Effector CD4-positive, alpha-beta T cell (primary cell): Measurements from ENCODE around the gene DNAJC5G.
A peak's percentile ranks its signal among the peaks of the same experiment; 100 is the strongest.
"Not testable (repeated sequence)": the region's sequence is repeated elsewhere in the genome, so short reads cannot be mapped to it uniquely, and the experiment has no call there.

ENCODE experiments used
- DNase-seq: peaks from one replicate; pipeline ENCODE4 v3.0.0-alpha.2; 2020

Gene DNAJC5G

DNA sequence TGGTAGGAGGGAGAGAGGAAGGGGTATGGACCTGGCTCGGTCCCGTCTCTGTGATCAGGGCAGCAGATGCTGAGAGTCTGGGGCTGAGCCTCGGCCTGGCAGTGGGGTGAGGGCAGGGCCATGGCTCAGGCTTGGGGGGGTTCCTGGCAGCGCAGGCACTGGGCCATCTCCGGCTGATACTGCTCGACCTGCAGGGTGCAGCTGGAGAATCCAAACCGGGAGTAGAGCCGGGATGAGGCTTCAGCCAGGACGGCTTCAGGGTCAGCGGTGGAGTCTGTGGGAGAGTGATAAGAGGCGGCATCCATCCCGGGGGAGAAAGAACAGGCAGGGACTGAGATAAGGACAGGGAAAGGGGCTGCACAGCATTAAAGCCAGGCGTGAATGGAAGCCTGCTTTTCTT lies 20.0 kb upstream of the DNAJC5G start:
- DNase-seq: no peak

DNA sequence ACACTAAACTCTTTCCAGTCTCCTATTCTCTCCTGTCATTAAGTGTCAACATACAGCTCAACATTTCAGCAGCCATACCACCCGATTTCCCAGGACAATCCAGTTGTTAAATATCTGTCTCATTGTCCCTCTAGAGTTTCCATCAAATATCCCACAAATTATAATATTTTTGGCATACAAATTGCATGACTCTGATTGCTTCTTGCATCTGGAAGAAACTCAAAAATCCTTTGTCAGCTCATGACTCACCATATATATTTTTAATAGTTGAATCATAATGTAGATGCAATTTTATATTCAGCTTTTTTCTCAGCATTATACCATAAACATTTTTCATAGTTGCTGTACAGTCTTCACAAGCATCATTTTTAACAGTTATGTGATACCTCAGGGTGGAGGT lies 19.6 kb upstream of the DNAJC5G start:
- no peak for DNase-seq

DNA sequence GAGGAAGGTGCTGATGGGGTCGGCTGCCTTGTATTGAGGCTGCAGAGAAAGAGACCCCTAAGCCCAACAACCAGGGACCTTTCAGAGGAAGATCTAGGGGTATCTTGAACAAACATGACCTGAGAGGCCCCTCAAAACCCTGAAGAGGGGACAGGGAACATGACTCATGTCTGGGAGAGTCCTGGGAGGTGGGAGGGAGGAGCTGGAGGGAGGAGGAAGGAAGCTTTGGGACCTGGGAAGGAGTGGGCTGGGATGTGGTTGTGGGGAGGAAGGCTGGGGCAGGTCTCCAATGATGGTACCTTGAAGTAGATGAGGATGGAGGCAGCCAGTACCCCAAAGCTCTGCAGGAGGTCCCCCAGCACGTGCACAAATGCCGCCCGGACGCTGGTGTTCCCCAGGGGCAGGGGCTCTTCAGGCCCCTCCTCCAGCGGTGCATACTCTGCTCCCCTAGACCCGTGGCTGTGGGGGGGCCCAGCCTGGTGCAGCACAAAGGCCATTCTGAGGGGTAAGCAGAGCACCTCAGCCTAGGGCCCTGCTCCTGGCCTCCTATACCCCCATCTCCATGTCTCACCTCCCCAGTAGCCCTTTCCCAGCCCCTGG lies 18.3 kb upstream of the DNAJC5G start:
- no peak for DNase-seq

GRCh38 chr2:27258051-27258450 lies 17.2 kb upstream of the DNAJC5G start:
- no peak for DNase-seq

- DNase-seq: no peak
These were observed 13.8 kb upstream of the DNAJC5G start for GRCh38 chr2:27261241-27261925.

DNA sequence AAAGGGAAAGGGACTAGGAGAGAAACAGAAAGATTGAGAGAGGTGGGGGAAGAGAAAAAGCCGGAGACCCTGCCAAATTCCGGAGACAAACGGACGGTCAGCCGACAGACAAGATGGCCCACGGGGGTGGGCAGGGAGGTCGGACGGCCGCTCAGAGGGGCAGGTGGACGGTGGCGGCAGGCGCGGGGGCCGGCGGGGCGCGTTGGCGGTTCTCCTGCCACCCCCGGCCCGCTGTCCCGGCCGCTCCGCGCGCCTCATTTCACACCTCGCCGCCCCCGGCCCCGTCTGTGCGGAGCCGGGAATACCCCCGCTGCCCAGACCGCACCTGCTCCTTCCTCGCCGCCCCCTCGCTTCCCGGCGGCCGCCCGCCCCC lies 13.3 kb upstream of the DNAJC5G start:
- no peak for DNase-seq

- peak; percentile 38 for DNase-seq
These were observed 12.6 kb upstream of the DNAJC5G start, which contains the start of gene SLC30A3 for GRCh38 chr2:27262379-27263286. SLC30A3 (minus strand) TSS chr2:27263047; CDS start chr2:27262906, 141 bp downstream.

DNA sequence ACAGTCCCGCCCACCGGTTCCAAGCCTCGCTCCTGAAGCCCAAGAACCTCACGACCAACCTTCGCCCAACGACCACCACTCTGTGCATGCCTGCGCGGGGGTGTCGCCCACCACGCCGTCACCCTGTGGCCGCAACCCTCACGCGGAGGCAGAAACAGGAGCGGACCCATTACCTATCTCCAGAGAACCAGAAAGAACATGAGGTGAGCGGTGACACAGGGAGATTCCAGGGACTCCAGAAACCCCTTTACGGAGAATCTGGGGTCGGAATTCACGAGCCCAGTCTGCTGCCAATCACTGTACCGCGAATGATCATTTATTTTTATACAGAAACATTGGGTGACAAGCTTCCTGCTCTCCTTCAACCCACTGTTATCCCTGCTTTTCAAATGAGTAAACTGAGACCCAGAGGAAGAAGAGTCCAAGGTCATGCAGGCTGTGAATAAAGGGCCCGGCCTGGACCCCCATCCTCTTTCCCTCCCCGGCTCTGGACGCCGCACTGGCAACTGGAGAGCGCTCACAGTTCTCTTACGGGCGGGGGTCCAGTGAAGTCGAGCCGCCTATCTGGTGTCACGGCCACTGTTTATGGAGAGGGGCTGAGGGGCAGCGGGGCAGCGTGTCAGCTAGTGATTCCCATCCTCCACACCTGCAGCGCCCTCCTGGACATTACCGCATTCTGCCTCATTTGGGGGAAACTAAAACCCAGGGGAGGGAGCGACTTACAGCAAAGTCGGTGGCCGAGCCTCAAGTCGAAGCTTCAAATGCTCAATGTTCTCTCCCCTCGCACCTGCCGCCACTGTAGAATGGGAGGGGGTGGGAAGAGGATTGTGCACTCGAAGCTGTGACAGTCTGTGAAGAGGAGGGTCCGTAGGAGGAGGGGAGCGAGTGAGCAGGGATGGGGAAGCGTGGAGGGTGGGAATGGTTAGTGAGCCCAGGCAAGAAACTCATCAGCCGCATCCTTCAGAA lies 11.7 kb upstream of the DNAJC5G start:
- no peak for DNase-seq

DNA sequence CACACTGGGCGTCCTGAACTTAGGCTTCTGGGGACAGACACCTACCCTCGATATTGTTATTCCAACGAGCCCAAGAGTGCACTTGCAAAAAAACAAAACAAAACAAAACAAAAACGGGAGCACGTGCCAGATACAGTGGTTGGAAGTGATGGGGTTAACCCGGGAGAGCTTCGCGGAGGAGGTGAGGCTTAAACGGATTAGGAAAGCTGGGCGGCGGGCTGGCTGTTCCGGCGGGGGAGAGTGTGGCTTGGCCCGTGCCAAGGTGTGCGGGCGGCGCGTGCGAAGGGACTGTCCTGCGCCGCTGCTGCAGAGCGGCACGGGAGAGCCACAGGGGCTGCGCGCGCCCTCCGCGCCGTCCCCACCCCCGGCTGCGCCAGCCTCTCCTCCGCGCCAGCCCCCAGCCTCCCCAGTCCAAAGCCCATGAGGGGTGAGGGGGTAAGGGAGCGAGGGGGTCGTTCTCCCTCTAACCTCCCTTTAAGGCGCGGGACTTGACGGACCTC lies 10.9 kb upstream of the DNAJC5G start:
- DNase-seq: no peak

- DNase-seq: peak; percentile 51
These were observed 10.3 kb upstream of the DNAJC5G start for GRCh38 chr2:27264753-27265535.

- no peak for DNase-seq
These were observed 9.7 kb upstream of the DNAJC5G start for GRCh38 chr2:27265536-27265870.

GRCh38 chr2:27268296-27268695 lies 6.9 kb upstream of the DNAJC5G start:
- not testable (repeated sequence) for DNase-seq

DNA sequence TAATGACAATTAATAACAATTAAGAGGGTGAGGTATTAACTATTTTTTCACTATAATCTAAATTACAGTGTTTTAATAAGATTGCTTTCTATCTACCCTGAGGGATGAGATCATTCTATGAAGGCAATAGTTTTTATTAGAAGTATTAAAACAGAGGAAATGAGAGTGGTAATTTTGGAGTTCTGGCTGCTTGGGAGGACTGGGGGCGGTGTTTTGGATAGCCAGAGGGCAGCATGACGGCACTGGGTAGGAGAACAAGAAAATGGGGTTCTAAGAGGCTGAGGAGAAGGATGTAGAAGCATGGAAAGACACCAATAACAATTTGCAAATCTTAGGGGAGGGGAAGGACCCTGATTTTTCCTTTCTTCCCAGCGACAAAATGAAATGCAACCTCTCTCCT lies 5.1 kb upstream of the DNAJC5G start:
- no peak for DNase-seq

DNA sequence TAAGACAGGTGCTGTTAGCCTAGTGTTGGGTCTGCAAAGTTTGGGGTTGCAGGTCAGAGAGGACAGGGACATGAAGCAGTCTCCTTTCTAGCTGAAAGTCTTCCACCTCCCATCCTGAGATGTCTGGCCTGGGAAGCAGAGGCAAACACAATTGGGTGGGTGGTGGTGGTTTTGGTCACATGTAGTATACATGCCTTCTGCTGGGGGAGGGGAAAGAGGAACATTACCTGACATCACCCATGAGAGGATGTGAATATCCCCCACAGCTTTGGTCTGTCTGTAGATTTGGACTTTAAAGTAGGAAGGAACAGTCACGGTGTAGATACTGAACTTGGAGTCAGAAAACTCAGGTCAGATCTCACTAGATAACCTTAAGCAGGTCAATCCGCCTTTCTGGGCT lies 4.6 kb upstream of the DNAJC5G start:
- DNase-seq: no peak

DNA sequence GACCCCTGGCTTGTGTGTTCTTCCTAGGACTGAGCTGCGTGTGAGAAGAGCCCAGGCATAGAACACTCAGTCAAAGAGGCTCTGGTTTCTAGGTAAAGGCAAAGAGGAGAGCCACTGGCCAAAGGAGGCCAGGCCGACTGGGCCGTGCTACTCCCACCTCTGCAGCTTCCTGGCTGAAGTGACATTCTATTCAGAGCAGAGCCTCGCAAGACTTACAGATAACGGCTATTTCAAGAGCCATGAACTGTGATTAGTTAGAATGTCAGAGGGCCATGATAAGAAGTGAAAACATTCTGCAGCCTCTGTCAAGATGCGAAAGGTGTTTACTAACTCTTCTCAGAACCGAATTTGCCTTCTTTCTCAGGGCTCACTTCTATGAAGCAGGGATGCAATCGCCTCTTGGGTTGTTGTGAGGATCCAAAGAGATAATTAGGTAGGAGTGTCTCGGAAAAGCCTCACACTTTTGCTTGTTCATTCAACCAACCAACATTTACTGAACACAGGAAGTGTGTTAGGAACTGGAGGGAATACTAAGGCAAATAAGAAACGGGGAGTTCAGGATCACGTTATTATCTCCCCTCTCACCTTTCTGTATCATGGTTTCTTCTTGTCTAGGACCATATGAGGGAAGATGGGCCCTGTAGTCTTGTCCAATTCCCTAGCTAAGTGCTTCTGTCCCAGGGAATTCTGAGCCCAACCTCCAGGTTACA lies 3.4 kb upstream of the DNAJC5G start:
- DNase-seq: no peak

DNA sequence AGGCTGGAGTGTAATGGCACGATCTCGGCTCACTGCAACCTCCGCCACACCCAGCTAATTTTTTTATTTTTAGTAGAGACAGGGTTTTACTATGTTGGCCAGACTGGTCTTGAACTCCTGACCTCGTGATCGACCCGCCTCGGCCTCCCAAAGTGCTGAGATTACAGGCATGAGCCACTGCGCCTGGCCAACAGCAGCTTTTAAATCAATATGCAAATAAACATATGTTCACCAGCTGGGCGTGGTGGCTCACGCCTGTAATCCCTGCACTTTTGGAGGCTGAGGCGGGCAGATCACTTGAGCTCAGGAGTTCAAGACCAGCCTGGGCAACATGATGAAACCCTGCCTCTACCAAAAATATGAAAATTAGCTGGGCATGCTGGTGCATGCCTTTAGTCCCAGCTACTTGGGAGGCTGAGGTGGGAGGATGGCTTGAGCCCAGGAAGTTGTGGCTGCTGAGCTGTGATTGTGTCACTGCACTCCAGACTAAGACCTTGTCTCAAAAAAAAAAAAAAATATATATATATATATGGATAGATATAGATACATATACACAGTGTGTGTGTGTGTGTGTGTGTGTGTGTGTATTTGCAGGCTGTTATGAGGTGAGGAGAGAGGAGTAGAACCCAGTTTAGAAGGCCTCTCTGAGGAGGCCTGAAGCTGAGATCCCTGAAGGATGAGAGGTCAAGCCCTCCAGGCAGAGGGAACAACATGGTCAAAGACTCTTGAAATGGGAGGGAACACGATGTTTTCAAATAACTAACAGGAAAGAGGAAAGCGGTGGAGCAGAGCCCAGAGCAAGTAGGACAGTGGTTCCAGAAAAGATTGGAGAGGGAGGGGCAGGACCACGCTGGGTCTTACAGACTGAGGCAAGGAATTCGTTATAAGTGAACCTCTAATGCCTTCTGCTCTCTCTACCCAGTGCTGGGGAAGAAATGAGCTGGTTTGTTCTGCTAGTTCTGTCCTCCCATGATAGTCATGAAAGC lies 2.4 kb upstream of the DNAJC5G start:
- DNase-seq: not testable (repeated sequence)

DNA sequence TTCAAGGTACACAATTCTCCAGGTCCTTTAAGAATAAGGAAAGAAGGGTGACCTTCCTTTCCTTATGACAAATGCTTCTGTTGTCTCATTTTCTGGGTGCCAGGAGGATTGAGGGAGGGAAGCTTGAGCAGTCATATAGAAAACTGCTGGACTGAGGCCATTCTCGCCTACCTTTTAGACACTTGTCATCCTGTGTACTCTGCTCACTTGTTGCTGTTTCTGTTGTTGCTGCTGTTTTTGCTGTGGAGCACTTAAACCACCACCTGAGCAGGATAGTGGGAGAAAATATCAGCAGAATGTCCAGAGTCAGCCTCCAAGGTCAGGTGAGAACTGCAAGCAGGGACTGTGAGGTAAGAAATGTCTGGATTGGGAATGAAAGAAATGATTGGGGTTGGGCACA lies 2.8 kb downstream of the DNAJC5G start:
- no peak for DNase-seq

- no peak for DNase-seq
These were observed 5.6 kb downstream of the DNAJC5G start for GRCh38 chr2:27280826-27281225.

DNA sequence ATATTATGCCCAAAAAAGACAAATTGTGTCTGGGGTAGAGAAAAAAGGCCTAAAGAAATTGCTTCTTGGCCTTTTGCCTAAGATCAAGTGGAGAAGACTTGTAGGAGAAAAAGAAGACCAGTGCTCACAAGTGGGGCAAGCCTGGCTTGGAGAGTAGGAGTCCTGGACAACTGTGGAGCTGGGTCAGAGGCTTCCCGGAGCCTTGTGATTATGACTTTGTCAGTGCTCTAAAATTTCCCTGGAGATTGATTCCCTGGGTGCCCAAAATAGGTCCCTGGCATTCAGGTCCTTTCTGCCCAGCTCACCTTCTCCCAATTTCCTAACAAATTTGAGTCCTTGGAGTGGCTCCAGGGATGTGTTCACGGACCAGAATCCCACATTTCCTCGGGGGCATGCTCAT lies 6.2 kb downstream of the DNAJC5G start:
- DNase-seq: no peak
